ENCODE results near the gene AOPEP. TPM values are rescaled to one million over a fixed set of nuclear protein-coding genes. Genes with fewer than 3 reads are reported as not detected.

AOPEP gene
- polyA plus RNA-seq, 1 of the 3 experiments (the other 2 are of a cell fraction), result 54.6 TPM

DNA sequence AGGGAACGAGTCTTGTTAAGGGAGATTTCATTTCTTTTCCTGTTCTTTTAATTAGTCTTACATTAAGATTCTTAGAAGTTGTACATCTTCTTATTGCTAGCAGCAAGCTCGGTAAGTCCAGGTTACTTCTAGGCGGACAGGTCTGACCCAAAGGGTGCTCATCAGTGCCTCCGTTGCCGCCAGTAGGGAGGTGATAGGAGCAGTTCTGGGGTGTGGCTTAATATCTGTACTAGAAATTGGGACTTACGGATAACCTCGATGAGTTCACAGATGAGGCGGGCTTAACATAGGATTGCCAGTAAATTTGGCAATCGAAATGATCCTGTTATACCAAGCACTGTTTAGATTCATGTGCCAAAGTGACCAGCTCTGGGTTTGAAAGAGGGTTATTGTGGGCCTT is 312.2 kb downstream of the AOPEP start (continued):
- TF ChIP-seq, protein P1, sequence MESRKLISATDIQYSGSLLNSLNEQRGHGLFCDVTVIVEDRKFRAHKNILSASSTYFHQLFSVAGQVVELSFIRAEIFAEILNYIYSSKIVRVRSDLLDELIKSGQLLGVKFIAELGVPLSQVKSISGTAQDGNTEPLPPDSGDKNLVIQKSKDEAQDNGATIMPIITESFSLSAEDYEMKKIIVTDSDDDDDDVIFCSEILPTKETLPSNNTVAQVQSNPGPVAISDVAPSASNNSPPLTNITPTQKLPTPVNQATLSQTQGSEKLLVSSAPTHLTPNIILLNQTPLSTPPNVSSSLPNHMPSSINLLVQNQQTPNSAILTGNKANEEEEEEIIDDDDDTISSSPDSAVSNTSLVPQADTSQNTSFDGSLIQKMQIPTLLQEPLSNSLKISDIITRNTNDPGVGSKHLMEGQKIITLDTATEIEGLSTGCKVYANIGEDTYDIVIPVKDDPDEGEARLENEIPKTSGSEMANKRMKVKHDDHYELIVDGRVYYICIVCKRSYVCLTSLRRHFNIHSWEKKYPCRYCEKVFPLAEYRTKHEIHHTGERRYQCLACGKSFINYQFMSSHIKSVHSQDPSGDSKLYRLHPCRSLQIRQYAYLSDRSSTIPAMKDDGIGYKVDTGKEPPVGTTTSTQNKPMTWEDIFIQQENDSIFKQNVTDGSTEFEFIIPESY (IDR thresholded peaks at IDR 0.05; ENCODE audit: borderline replicate concordance, low read depth), result no peak
- no peak for TF ChIP-seq POLR2AphosphoS5 (IDR thresholded peaks at IDR 0.05; ENCODE audit: low read depth, low read length)

GRCh38 chr9:95040106-95040505 is 313.6 kb downstream of the AOPEP start:
- POLR2A ChIA-PET, result interaction anchor here (0.6 to 0.7 kb wide), 2 partner anchors 31 to 122 kb away, joined by 3 read pairs; no protein-coding TSS in a partner anchor
- Histone ChIP-seq H3K9me2 (no peaks in the 10 kb centered on the region), H3K4me3 (ENCODE audit: low read depth in 2 of 2, low read length in 1 of 2) (no peak overlapping the region), H3K4me1 (ENCODE audit: control insufficient read depth in 1 of 2, insufficient read depth in 2 of 2, low read depth in 1 of 2, low read length in 1 of 2) (peaks cover 23 to 35% of the 10 kb centered on the region in 2 experiments), H3F3A (replicated peaks; ENCODE audit: insufficient read depth) (peaks cover 23% of the 10 kb centered on the region), H3K27ac (ENCODE audit: low read depth in 2 of 2, low read length in 1 of 2) (peak overlapping the region in 1 of 2 experiments; percentile 36; a peak in 1 of 4 replicates), H3K9me3 (no peaks in the 10 kb centered on the region), H3K4me2 (no peak overlapping the region), H4K20me1 (ENCODE audit: insufficient read depth) (peaks cover 46% of the 10 kb centered on the region), H3K36me3 (replicated peaks in 1 of 2; ENCODE audit: control insufficient read depth in 1 of 2, insufficient read depth in 2 of 2, low read length in 1 of 2) (peaks cover 32 to 66% of the 10 kb centered on the region in 2 experiments), H3K79me2 (ENCODE audit: insufficient read depth) (peaks cover 97% of the 10 kb centered on the region), H3K9ac (no peak overlapping the region), H2AFZ (ENCODE audit: low read depth) (no peak overlapping the region), H3K27me3 (ENCODE audit: insufficient read depth) (no peaks in the 10 kb centered on the region)
- CTCF ChIA-PET, result interaction anchor here (1.3 to 1.4 kb wide), 2 partner anchors 9 to 257 kb away, joined by 3 to 4 read pairs; no protein-coding TSS in a partner anchor
- WGBS (ENCODE audit: low lambda C conversion rate), result 81% methylated on average over 5 of the region's 5 CpGs
- TF ChIP-seq MEF2A (IDR thresholded peaks at IDR 0.05; ENCODE audit: borderline replicate concordance, low read depth), result no peak
- DNase-seq, result no peak

DNA sequence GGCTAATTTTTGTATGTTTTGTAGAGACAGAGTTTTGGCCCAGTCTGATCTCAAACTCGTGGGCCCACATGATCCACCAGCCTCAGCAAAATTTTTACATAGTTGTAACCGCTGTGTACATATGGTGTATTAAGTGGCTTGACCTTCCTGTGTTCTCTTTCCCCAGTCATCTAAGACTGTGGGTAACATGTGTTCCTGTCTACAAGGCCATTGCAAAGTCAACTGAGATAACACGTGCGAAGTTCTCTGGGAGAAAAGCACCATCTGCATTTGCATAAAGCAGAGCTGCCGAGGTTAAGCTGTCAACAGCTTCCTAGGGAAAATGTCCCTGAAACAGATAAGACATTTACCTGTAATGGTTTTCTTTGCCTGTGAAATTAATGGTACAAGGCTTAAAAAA is 317.3 kb downstream of the AOPEP start:
- Histone ChIP-seq H4K20me1 (ENCODE audit: insufficient read depth) (peaks cover 59% of the 10 kb centered on the region), H3K9ac (no peak overlapping the region), H3F3A (replicated peaks; ENCODE audit: insufficient read depth) (peaks cover 49% of the 10 kb centered on the region), H3K4me1 (ENCODE audit: control insufficient read depth in 1 of 2, insufficient read depth in 2 of 2, low read depth in 1 of 2, low read length in 1 of 2) (peaks cover 9 to 32% of the 10 kb centered on the region in 2 experiments; a peak in 3 of 4 replicates), H3K9me2 (no peaks in the 10 kb centered on the region), H3K4me2 (no peak overlapping the region), H3K36me3 (replicated peaks in 1 of 2; ENCODE audit: control insufficient read depth in 1 of 2, insufficient read depth in 2 of 2, low read length in 1 of 2) (peaks cover 15 to 53% of the 10 kb centered on the region in 2 experiments), H3K27ac (ENCODE audit: low read depth in 2 of 2, low read length in 1 of 2) (no peak overlapping the region), H3K79me2 (ENCODE audit: insufficient read depth) (peaks cover 95% of the 10 kb centered on the region), H3K9me3 (no peaks in the 10 kb centered on the region), H3K27me3 (ENCODE audit: insufficient read depth) (no peaks in the 10 kb centered on the region), H3K4me3 (ENCODE audit: low read depth in 2 of 2, low read length in 1 of 2) (no peak overlapping the region), H2AFZ (ENCODE audit: low read depth) (no peak overlapping the region)
- ChIA-PET CTCF (interaction anchor here (1.3 to 3.0 kb wide), 3 partner anchors 14 to 21 kb away, joined by 3 to 13 read pairs (median 4); no protein-coding TSS in a partner anchor), POLR2A (no interaction called here)
- DNase-seq, result no peak
- no peak for TF ChIP-seq GATA2 (CRISPR knock-in tag; IDR thresholded peaks at IDR 0.05)
- no peak for TF ChIP-seq NRF1 (IDR thresholded peaks at IDR 0.05; ENCODE audit: low read depth, low read length)
- TF ChIP-seq, protein P1 (IDR thresholded peaks at IDR 0.05; ENCODE audit: borderline replicate concordance, low read depth), result no peak
- no peak for TF ChIP-seq JUND (IDR thresholded peaks at IDR 0.05)
- no peak for TF ChIP-seq SMC3 (IDR thresholded peaks at IDR 0.05; ENCODE audit: low read depth, low read length)
- TF ChIP-seq ELF1 (IDR thresholded peaks at IDR 0.05), result no peak
- TF ChIP-seq, protein P2, sequence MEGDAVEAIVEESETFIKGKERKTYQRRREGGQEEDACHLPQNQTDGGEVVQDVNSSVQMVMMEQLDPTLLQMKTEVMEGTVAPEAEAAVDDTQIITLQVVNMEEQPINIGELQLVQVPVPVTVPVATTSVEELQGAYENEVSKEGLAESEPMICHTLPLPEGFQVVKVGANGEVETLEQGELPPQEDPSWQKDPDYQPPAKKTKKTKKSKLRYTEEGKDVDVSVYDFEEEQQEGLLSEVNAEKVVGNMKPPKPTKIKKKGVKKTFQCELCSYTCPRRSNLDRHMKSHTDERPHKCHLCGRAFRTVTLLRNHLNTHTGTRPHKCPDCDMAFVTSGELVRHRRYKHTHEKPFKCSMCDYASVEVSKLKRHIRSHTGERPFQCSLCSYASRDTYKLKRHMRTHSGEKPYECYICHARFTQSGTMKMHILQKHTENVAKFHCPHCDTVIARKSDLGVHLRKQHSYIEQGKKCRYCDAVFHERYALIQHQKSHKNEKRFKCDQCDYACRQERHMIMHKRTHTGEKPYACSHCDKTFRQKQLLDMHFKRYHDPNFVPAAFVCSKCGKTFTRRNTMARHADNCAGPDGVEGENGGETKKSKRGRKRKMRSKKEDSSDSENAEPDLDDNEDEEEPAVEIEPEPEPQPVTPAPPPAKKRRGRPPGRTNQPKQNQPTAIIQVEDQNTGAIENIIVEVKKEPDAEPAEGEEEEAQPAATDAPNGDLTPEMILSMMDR (IDR thresholded peaks at IDR 0.05), result no peak
- no peak for TF ChIP-seq SIN3A (IDR thresholded peaks at IDR 0.05; ENCODE audit: borderline replicate concordance, low read depth, low read length)
- no peak for TF ChIP-seq TEAD4 (IDR thresholded peaks at IDR 0.05; ENCODE audit: borderline replicate concordance, insufficient read depth)
- TF ChIP-seq FOXJ3 (CRISPR knock-in tag; IDR thresholded peaks at IDR 0.05), result no peak
- WGBS (ENCODE audit: low lambda C conversion rate), result 87% methylated on average over 5 of the region's 5 CpGs
